Glutamatergic neuron (in vitro differentiated cells): ENCODE results near the gene INPP4B. TPM values are rescaled to one million over a fixed set of nuclear protein-coding genes. Genes with fewer than 3 reads are reported as not detected.

Experiments
- DNase-seq: peaks from one replicate; pipeline ENCODE4 v3.0.0; 2022
- H3K27ac Mint-ChIP-seq: one replicate; pipeline ENCODE4 v1.8.0; 2020; ENCODE audit warnings: mild to moderate bottlenecking, mixed read lengths, inconsistent platforms; ENCODE audit not compliant: unreplicated experiment
- H3K27me3 Mint-ChIP-seq: one replicate; pipeline ENCODE4 v1.8.0; 2020; ENCODE audit warnings: mild to moderate bottlenecking, moderate library complexity, mixed read lengths, inconsistent platforms; ENCODE audit not compliant: unreplicated experiment
- H3K36me3 Mint-ChIP-seq: one replicate; pipeline ENCODE4 v1.8.0; 2020; ENCODE audit warnings: mild to moderate bottlenecking, mixed read lengths, inconsistent platforms; ENCODE audit not compliant: unreplicated experiment
- H3K4me1 Mint-ChIP-seq: one replicate; pipeline ENCODE4 v1.8.0; 2020; ENCODE audit warnings: mild to moderate bottlenecking, low read depth, mixed read lengths, inconsistent platforms; ENCODE audit not compliant: unreplicated experiment
- H3K4me3 Mint-ChIP-seq: one replicate; pipeline ENCODE4 v1.8.0; 2020; ENCODE audit warnings: mild to moderate bottlenecking, mixed read lengths, inconsistent platforms; ENCODE audit not compliant: unreplicated experiment
- H3K9me3 Mint-ChIP-seq: one replicate; pipeline ENCODE4 v1.8.0; 2020; ENCODE audit warnings: mild to moderate bottlenecking, moderate library complexity, mixed read lengths, inconsistent platforms; ENCODE audit not compliant: unreplicated experiment
- CTCF ChIP-seq: fragments of 200-600 bp; sonication (generic); IDR thresholded peaks from one replicate; pipeline ENCODE4 v1.5.0; 2021; ENCODE audit not compliant: partially characterized antibody, unreplicated experiment
- total RNA-seq: library from RNA; stranded (reverse); fragmentation: NEBNext Ultra II Directional; extraction: Animal tissue kit (Norgen Biotek cat#: 25700); gene quantifications from one replicate; pipeline ENCODE4 v1.2.1, GENCODE V29; 2021; ENCODE audit not compliant: unreplicated experiment

INPP4B gene
- total RNA-seq, 1 donor from 2014 or later, result 2.4 TPM

GRCh38 chr4:142817442-142817841 lies 28.7 kb downstream of the INPP4B start:
- no peak for TF ChIP-seq CTCF
- no peaks in the 10 kb centered on the region for H3K9me3 Mint-ChIP-seq
- H3K4me1 Mint-ChIP-seq, result no peaks in the 10 kb centered on the region
- no peak overlapping the region for H3K27ac Mint-ChIP-seq
- no peak overlapping the region for H3K4me3 Mint-ChIP-seq
- no peaks in the 10 kb centered on the region for H3K36me3 Mint-ChIP-seq
- no peak for DNase-seq
- H3K27me3 Mint-ChIP-seq, result no peaks in the 10 kb centered on the region

- H3K4me1 Mint-ChIP-seq, result no peaks in the 10 kb centered on the region
- DNase-seq, result no peak
- no peak overlapping the region for H3K27ac Mint-ChIP-seq
- H3K9me3 Mint-ChIP-seq, result no peaks in the 10 kb centered on the region
- H3K27me3 Mint-ChIP-seq, result no peaks in the 10 kb centered on the region
- no peaks in the 10 kb centered on the region for H3K36me3 Mint-ChIP-seq
- no peak for TF ChIP-seq CTCF
- H3K4me3 Mint-ChIP-seq, result no peak overlapping the region
Measured at GRCh38 chr4:142815834-142816233, 30.3 kb downstream of the INPP4B start.

- no peak for DNase-seq
- H3K27me3 Mint-ChIP-seq, result no peaks in the 10 kb centered on the region
- H3K9me3 Mint-ChIP-seq, result no peaks in the 10 kb centered on the region
Measured at GRCh38 chr4:142813388-142813787, 32.7 kb downstream of the INPP4B start.

GRCh38 chr4:142812091-142812490 lies 34.0 kb downstream of the INPP4B start:
- H3K36me3 Mint-ChIP-seq, result no peaks in the 10 kb centered on the region
- no peak for DNase-seq
- no peaks in the 10 kb centered on the region for H3K4me1 Mint-ChIP-seq
- H3K4me3 Mint-ChIP-seq, result no peak overlapping the region
- TF ChIP-seq CTCF, result no peak
- H3K27me3 Mint-ChIP-seq, result no peaks in the 10 kb centered on the region
- no peak overlapping the region for H3K27ac Mint-ChIP-seq
- no peaks in the 10 kb centered on the region for H3K9me3 Mint-ChIP-seq

More at GRCh38 chr4:142813388-142813787, 32.7 kb downstream of the INPP4B start:
- Mint-ChIP-seq H3K4me3 (no peak overlapping the region), H3K27ac (no peak overlapping the region), H3K36me3 (no peaks in the 10 kb centered on the region), H3K4me1 (no peaks in the 10 kb centered on the region)
- no peak for TF ChIP-seq CTCF

GRCh38 chr4:142811034-142811433 lies 35.1 kb downstream of the INPP4B start:
- H3K9me3 Mint-ChIP-seq, result no peaks in the 10 kb centered on the region
- no peak for TF ChIP-seq CTCF
- H3K36me3 Mint-ChIP-seq, result no peaks in the 10 kb centered on the region
- no peaks in the 10 kb centered on the region for H3K4me1 Mint-ChIP-seq
- H3K4me3 Mint-ChIP-seq, result no peak overlapping the region
- DNase-seq, result no peak
- no peaks in the 10 kb centered on the region for H3K27me3 Mint-ChIP-seq
- no peak overlapping the region for H3K27ac Mint-ChIP-seq
